SK-N-MC (cell line): ENCODE data around the gene SIGLEC11.

Experiments
- DNase-seq: peaks from one replicate; pipeline ENCODE4 v3.0.0-alpha.2; 2011; ENCODE audit warnings: low read depth, low spot score
- H3K27ac ChIP-seq: fragments of 200-600 bp; sonication (generic); 2 replicates; pipeline ENCODE4 v1.5.1; 2016; ENCODE audit warnings: mixed run types
- H3K36me3 ChIP-seq: fragments of 200-600 bp; sonication (generic); 2 replicates; pipeline ENCODE4 v1.6.1; 2017; ENCODE audit warnings: antibody characterized with exemption, low read length, mixed read lengths; ENCODE audit not compliant: insufficient read depth
- H3K4me3 ChIP-seq: fragments of 200-600 bp; sonication (generic); 2 replicates; pipeline ENCODE4 v1.5.1; 2016
- H3K9ac ChIP-seq: fragments of 200-600 bp; sonication (generic); 2 replicates; pipeline ENCODE4 v1.8.0; 2017; ENCODE audit warnings: mixed run types, mixed read lengths; ENCODE audit not compliant: insufficient read length
- H3K9me3 ChIP-seq: fragments of 200-600 bp; sonication (generic); 2 replicates; pipeline ENCODE4 v1.6.1; 2017; ENCODE audit warnings: low read depth, mild to moderate bottlenecking, antibody characterized with exemption, low read length, moderate library complexity, mixed read lengths
- EZH2 ChIP-seq: fragments of 200-600 bp; sonication (generic); IDR thresholded peaks from one replicate; pipeline ENCODE4 v1.6.1; 2017; ENCODE audit warnings: antibody characterized with exemption
- FOXP2 ChIP-seq: optimal IDR thresholded peaks from 2 replicates; pipeline ENCODE3; 2011; ENCODE audit warnings: mild to moderate bottlenecking, moderate library complexity; ENCODE audit not compliant: insufficient read depth; ENCODE audit errors: extremely low read length, control extremely low read depth
- POLR2AphosphoS5 ChIP-seq: IDR thresholded peaks from 2 replicates; pipeline ENCODE4 v1.6.1; 2012; ENCODE audit warnings: mild to moderate bottlenecking, low read depth, low read length, borderline replicate concordance

SIGLEC11 gene

GRCh38 chr19:49936549-49936948 lies 24.4 kb downstream of the SIGLEC11 start:
- no peak overlapping the region for H3K9ac ChIP-seq
- H3K4me3 ChIP-seq: no peak overlapping the region
- H3K36me3 ChIP-seq: peaks cover 21% of the 10 kb centered on the region
- no peaks in the 10 kb centered on the region for H3K9me3 ChIP-seq
- DNase-seq: no peak
- H3K27ac ChIP-seq: peak overlapping the region; percentile 60; the same call in 1 of the 2 replicates
- no peak for TF ChIP-seq EZH2
- no peak for TF ChIP-seq POLR2AphosphoS5
- TF ChIP-seq FOXP2: no peak

GRCh38 chr19:49933643-49934042 lies 27.3 kb downstream of the SIGLEC11 start:
- Histone ChIP-seq H3K36me3 (peaks cover 46% of the 10 kb centered on the region), H3K9ac (no peak overlapping the region), H3K27ac (peak overlapping the region; percentile 23; the same call in 1 of the 2 replicates), H3K9me3 (no peaks in the 10 kb centered on the region), H3K4me3 (no peak overlapping the region)
- TF ChIP-seq POLR2AphosphoS5 (no peak), FOXP2 (no peak), EZH2 (no peak)
- DNase-seq: no peak

GRCh38 chr19:49932731-49933131 lies 28.2 kb downstream of the SIGLEC11 start:
- no peak for DNase-seq
- TF ChIP-seq POLR2AphosphoS5: no peak
- TF ChIP-seq EZH2: no peak
- TF ChIP-seq FOXP2: no peak
- H3K27ac ChIP-seq: no peak overlapping the region
- H3K9me3 ChIP-seq: no peaks in the 10 kb centered on the region
- peaks cover 49% of the 10 kb centered on the region for H3K36me3 ChIP-seq
- no peak overlapping the region for H3K4me3 ChIP-seq
- no peak overlapping the region for H3K9ac ChIP-seq

GRCh38 chr19:49932041-49932451 lies 28.9 kb downstream of the SIGLEC11 start:
- Histone ChIP-seq H3K27ac (no peak overlapping the region), H3K9ac (no peak overlapping the region), H3K36me3 (peaks cover 56% of the 10 kb centered on the region), H3K9me3 (no peaks in the 10 kb centered on the region), H3K4me3 (peak overlapping the region; percentile 94; the same call in 1 of the 2 replicates)
- DNase-seq: no peak
- TF ChIP-seq EZH2: no peak
- TF ChIP-seq POLR2AphosphoS5: no peak
- no peak for TF ChIP-seq FOXP2

GRCh38 chr19:49931293-49932040 lies 29.5 kb downstream of the SIGLEC11 start:
- DNase-seq: no peak
- Histone ChIP-seq H3K36me3 (peaks cover 62% of the 10 kb centered on the region), H3K9ac (no peak overlapping the region), H3K4me3 (peak overlapping the region; percentile 94), H3K9me3 (no peaks in the 10 kb centered on the region), H3K27ac (no peak overlapping the region)
- no peak for TF ChIP-seq POLR2AphosphoS5
- no peak for TF ChIP-seq FOXP2
- TF ChIP-seq EZH2: no peak

GRCh38 chr19:49930483-49931011 lies 30.4 kb downstream of the SIGLEC11 start:
- Histone ChIP-seq H3K9me3 (no peaks in the 10 kb centered on the region), H3K27ac (peak overlapping the region; percentile 99), H3K9ac (peak overlapping the region; percentile 100), H3K4me3 (peak overlapping the region; percentile 94), H3K36me3 (peaks cover 69% of the 10 kb centered on the region)
- no peak for DNase-seq
- no peak for TF ChIP-seq FOXP2
- TF ChIP-seq EZH2: no peak
- no peak for TF ChIP-seq POLR2AphosphoS5

GRCh38 chr19:49929611-49930482 lies 31.1 kb downstream of the SIGLEC11 start:
- no peaks in the 10 kb centered on the region for H3K9me3 ChIP-seq
- peak overlapping the region; percentile 94 for H3K4me3 ChIP-seq
- H3K27ac ChIP-seq: peak overlapping the region; percentile 99
- H3K36me3 ChIP-seq: peaks cover 76% of the 10 kb centered on the region
- H3K9ac ChIP-seq: peak overlapping the region; percentile 100
- DNase-seq: peak; percentile 97
- peak; percentile 92 for TF ChIP-seq POLR2AphosphoS5
- no peak for TF ChIP-seq EZH2

- no peak for TF ChIP-seq EZH2
- TF ChIP-seq POLR2AphosphoS5: peak; percentile 71
- Histone ChIP-seq H3K36me3 (peaks cover 83% of the 10 kb centered on the region), H3K4me3 (peak within 1 kb of the TSS; percentile 94), H3K9me3 (no peaks in the 10 kb centered on the region), H3K27ac (peak within 1 kb of the TSS; percentile 99), H3K9ac (peak within 1 kb of the TSS; percentile 100)
- peak; percentile 63 for DNase-seq
Observed at GRCh38 chr19:49929121-49929610, 31.8 kb downstream of the SIGLEC11 start, which contains the start of the genes ATF5 and NUP62. TSS of gene ATF5 (plus strand) at chr19:49929205. CDS start at chr19:49930851, 1,646 bp downstream. TSS of gene NUP62 (minus strand) at chr19:49929504. CDS start at chr19:49909807, 19,697 bp downstream.
